ENCODE results near the gene MRPS2. TPM values are rescaled to one million over a fixed set of nuclear protein-coding genes. Genes with fewer than 3 reads are reported as not detected.

Gene MRPS2
- total RNA-seq, 1 experiment from 2014 or later: 81.0 TPM

GRCh38 chr9:135490980-135491464 is 9.5 kb upstream of the MRPS2 start:
- no peak overlapping the region for H2BK5ac ChIP-seq (ENCODE audit: insufficient read length, low read length)
- H3K9me3 ChIP-seq (ENCODE audit: control insufficient read depth, low read depth, low read length): no peaks in the 10 kb centered on the region
- no peaks in the 10 kb centered on the region for H3K79me1 ChIP-seq (ENCODE audit: insufficient read depth, low read depth, low read length, poor library complexity, severe bottlenecking)
- no peak overlapping the region for H3K9ac ChIP-seq (ENCODE audit: extremely low read depth, insufficient read length, low read length)
- no peak overlapping the region for H2BK120ac ChIP-seq (ENCODE audit: low read depth, low read length, poor library complexity, severe bottlenecking)
- no peak overlapping the region for H4K91ac ChIP-seq (ENCODE audit: insufficient read length, low read depth, low read length)
- Mint-ChIP-seq H3K4me3 (no peak overlapping the region), H3K4me1 (peaks cover 10 to 18% of the 10 kb centered on the region in 2 experiments; a peak in 3 of 4 replicates), H3K27ac (no peak overlapping the region; a peak in 1 of 7 replicates), H3K36me3 (ENCODE audit: insufficient read depth in 1 of 3, low read depth in 3 of 3) (peaks cover 14 to 29% (median 23%) of the 10 kb centered on the region in 3 experiments), H3K27me3 (ENCODE audit: low read depth) (no peaks in the 10 kb centered on the region), H3K9me3 (no peaks in the 10 kb centered on the region)
- H3K56ac ChIP-seq (ENCODE audit: insufficient read length, low read depth, low read length): no peak overlapping the region
- no peaks in the 10 kb centered on the region for H3K27me3 ChIP-seq (ENCODE audit: insufficient read depth, low read length)
- no peak overlapping the region for H2AK5ac ChIP-seq (ENCODE audit: insufficient read length, low read length)
- H3K27ac ChIP-seq (ENCODE audit: insufficient read length, low read depth, low read length): no peak overlapping the region
- TF ChIP-seq CTCF (conservative IDR thresholded peaks at IDR 0.05): no peak
- no peaks in the 10 kb centered on the region for H3K23me2 ChIP-seq (ENCODE audit: insufficient read length, low read depth, low read length, poor library complexity, severe bottlenecking)
- H4K8ac ChIP-seq (replicated peaks; ENCODE audit: insufficient read length, low read depth, low read length): no peak overlapping the region
- H4K20me1 ChIP-seq (ENCODE audit: control insufficient read depth, insufficient read depth, insufficient read length): no peaks in the 10 kb centered on the region
- H2BK20ac ChIP-seq (ENCODE audit: low read depth, low read length, poor library complexity, severe bottlenecking): no peak overlapping the region
- no peak overlapping the region for H4K5ac ChIP-seq (ENCODE audit: insufficient read length, low read depth, low read length)
- H2AFZ ChIP-seq (ENCODE audit: low read length): no peak overlapping the region
- H3K14ac ChIP-seq (ENCODE audit: insufficient read depth, low read length): no peak overlapping the region
- no peak overlapping the region for H3K18ac ChIP-seq (ENCODE audit: insufficient read length, low read depth, low read length)
- H3K4me1 ChIP-seq (ENCODE audit: insufficient read depth, low read length): no peaks in the 10 kb centered on the region
- no peak for DNase-seq
- H3T11ph ChIP-seq (ENCODE audit: low read length): no peak overlapping the region
- no peak overlapping the region for H3K4me2 ChIP-seq (ENCODE audit: insufficient read depth, insufficient read length, low read length)
- no CpG with 5 or more reads among the region's 18 CpGs for WGBS (ENCODE audit: extremely low coverage, insufficient read length, low lambda C conversion rate)
- H3K79me2 ChIP-seq (ENCODE audit: insufficient read depth, low read length): no peaks in the 10 kb centered on the region
- H2BK15ac ChIP-seq (ENCODE audit: low read depth, low read length): no peak overlapping the region
- no peak overlapping the region for H3K4ac ChIP-seq (ENCODE audit: low read depth, low read length)
- H3K23ac ChIP-seq (ENCODE audit: insufficient read length, low read depth, low read length): no peak overlapping the region
- H2BK12ac ChIP-seq (ENCODE audit: insufficient read length, low read depth, low read length): no peak overlapping the region

Data from H9 (cell line).